Cardiac fibroblast (primary cell): ENCODE results near the gene KCTD15.

Experiments
- DNase-seq, 2 donors: peaks; one replicate each; pipeline versions ENCODE4 v3.0.0 to v3.0.0-alpha.2; 2010; ENCODE audit warnings: low read depth in 2 of 2
- H3K4me3 ChIP-seq, 2 donors: replicated peaks in 1 of 2; 1 replicate in 1 of 2; 2 replicates in 1 of 2; pipeline ENCODE4 v1.5.1; 2011; ENCODE audit warnings: low read depth in 2 of 2, low read length in 2 of 2, mild to moderate bottlenecking in 2 of 2, moderate library complexity in 1 of 2
- TF ChIP-seq, protein P1 (sequence below): IDR thresholded peaks from one replicate; pipeline ENCODE4 v1.5.1; 2011; ENCODE audit warnings: low read depth, mild to moderate bottlenecking, low read length, inconsistent platforms

The KCTD15 gene

DNA sequence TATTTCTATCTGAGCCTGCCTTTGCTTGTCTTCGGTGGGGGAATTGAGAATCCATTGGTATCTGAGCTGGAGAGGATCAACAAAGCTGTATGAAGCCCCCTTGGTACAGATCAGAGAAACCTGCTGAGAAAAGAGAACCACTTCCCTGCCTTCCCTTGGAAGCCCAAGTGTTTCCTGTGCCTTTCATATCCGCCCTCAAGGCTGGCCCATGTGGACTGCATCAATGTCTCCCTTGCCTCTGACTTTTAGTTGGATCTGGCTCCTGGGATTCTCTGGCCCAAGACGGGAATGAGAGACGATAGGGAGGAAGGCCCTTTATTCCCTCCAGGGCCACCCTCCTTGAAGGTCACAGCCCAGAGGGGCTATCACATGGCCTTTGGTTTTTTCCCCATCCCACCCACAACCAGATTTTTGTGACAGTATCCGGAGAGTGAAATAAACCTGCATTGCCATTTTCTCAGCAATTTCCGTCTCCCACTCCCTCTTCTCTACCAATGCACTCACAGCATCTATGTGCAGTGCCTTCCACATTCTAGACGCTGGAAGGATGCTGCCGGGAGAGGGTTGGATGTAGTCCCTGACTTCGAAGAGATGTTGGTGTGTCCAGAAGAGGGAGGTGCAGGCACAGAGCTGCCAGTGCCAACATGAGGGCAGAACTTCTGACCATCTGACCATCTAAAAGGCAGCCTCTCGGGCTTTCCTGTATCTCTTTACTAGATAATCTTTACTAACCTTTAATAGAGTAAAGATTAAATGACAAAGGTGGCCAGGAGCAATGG is 63.8 kb downstream of the KCTD15 start:
- DNase-seq, result no peak
- TF ChIP-seq, protein P1, sequence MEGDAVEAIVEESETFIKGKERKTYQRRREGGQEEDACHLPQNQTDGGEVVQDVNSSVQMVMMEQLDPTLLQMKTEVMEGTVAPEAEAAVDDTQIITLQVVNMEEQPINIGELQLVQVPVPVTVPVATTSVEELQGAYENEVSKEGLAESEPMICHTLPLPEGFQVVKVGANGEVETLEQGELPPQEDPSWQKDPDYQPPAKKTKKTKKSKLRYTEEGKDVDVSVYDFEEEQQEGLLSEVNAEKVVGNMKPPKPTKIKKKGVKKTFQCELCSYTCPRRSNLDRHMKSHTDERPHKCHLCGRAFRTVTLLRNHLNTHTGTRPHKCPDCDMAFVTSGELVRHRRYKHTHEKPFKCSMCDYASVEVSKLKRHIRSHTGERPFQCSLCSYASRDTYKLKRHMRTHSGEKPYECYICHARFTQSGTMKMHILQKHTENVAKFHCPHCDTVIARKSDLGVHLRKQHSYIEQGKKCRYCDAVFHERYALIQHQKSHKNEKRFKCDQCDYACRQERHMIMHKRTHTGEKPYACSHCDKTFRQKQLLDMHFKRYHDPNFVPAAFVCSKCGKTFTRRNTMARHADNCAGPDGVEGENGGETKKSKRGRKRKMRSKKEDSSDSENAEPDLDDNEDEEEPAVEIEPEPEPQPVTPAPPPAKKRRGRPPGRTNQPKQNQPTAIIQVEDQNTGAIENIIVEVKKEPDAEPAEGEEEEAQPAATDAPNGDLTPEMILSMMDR, result no peak
- H3K4me3 ChIP-seq, result no peak overlapping the region

DNA sequence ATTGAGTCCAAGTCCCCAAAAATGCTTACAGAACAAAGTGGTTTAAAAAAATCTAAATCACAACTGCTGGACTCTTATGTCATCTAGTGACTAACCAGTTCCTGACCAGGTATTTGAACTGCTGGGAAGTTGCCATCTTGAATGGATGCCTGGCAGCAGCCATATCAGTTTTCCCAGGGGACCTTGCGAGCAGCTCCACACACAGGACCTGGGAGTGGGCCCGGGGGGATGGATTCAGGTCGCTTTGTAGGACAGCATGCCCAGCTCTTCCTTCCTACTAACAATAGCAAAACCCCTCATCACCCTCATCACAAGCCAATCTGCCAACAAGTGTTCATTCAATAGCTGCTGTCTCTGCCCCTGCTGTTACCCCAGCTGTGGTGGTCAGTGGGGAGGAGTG is 65.3 kb downstream of the KCTD15 start:
- no peak overlapping the region for H3K4me3 ChIP-seq
- DNase-seq, result no peak
- TF ChIP-seq, protein P1, result no peak

DNA sequence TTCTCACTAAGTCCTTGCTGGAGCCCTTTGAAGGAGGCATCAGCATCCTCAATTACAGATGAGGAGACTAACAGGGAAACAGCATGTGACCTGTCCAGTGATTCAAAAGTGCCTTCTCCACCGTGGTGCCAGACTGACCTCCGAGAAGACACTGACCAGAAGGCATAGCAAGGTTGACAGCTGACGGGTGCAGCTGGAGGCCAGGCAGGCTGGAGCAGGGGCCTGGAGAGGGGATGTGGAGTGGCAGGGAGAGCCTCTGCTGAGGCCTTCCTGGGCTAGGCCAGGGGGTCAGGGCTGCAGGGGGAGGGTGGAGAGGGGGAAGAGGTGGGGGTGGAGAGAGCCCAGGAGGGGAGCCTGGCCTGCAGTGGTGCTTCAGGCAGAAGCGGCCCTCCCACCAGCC is 66.3 kb downstream of the KCTD15 start:
- TF ChIP-seq, protein P1, result no peak
- no peak overlapping the region for H3K4me3 ChIP-seq
- no peak for DNase-seq

DNA sequence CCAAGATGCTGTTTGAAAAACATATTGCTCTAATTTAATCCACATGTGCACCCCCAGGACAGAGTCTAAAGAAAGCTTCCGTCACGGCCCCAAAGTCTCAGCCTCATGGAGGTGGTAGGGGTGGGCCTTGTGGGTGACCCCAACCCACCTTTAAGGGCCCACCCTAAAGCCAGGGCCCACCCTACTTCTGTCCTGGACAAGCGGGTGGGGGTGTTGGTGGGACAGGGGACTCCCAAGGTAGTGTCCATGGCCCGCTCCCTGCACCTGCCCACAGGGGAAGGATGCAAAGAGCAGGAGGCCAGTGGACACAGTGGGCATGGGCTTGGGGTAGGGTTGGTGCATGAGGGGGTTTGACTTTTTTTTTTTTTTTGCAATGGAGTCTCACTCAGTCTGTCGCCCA is 66.8 kb downstream of the KCTD15 start:
- H3K4me3 ChIP-seq, result no peak overlapping the region
- TF ChIP-seq, protein P1, result no peak
- no peak for DNase-seq

DNA sequence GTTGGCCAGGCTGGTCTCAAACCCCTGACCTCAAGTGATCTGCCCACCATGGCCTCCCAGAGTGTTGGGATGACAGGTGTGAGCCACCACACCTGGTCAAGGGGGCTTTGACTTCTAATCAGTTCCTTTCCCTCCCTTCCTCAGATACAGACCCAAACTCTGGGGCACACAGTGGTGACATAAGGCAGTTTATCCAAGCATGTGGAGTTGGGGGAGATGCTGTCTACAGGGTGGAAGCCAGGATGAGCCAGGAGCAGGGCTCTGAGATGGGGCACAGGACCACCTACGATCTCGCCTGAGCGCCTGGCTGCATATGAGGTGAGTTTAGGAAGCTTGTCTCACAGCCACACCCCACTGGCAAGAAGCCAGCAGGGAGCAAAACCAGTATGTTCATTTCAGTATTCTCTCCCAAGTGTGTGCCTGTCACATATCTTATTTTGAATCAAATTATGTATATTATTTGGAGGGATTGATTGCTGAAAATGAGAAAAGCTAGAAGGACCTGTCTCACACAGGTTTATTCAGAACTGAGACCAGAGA is 67.7 kb downstream of the KCTD15 start:
- DNase-seq, result no peak
- TF ChIP-seq, protein P1, result no peak
- no peak overlapping the region for H3K4me3 ChIP-seq

DNA sequence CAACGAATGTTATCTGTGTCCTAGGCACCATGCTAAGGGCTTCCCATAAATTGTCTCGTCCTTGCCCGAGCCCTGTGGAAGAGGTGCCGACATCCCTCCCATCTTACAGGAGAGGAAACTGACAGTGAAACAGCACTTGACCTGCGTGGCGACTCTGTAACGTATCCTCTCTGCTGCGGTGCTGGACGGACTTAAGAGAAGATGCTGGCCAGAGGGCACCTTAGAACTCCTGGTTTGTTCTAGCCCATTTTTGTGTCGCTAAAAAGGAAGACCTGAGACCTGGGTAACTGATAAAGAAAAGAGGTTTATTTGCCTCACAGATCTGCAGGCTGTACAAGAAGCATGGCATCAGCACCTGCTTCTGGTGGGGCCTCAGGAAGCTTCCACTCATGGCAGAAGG is 68.6 kb downstream of the KCTD15 start:
- TF ChIP-seq, protein P1, result no peak
- H3K4me3 ChIP-seq, result no peak overlapping the region
- no peak for DNase-seq
